Stimulated activated CD8-positive, alpha-beta memory T cell treated with anti-CD3 and anti-CD28 coated beads, Interleukin-7, amount 100 ng/mL, for 48 hours (primary cell): ENCODE results near the gene RFPL3.
"Not testable (repeated sequence)": the region's sequence is repeated elsewhere in the genome, so short reads cannot be mapped to it uniquely, and the experiment has no call there.

Source experiments
- DNase-seq, 2 donors: peaks; one replicate each; pipeline ENCODE4 v3.0.0-alpha.2; 2020; ENCODE audit warnings: low read depth in 1 of 2; ENCODE audit errors: extremely low read depth in 1 of 2

Gene RFPL3

GRCh38 chr22:32352681-32353080 lies 5.0 kb upstream of the RFPL3 start:
- DNase-seq = no peak

- no peak for DNase-seq
These were observed 4.4 kb upstream of the RFPL3 start for GRCh38 chr22:32353292-32353691.

GRCh38 chr22:32353840-32354239 lies 3.8 kb upstream of the RFPL3 start:
- DNase-seq = no peak

GRCh38 chr22:32354360-32355351 lies 3.0 kb upstream of the RFPL3 start:
- no peak for DNase-seq

- no peak for DNase-seq
These were observed 1.9 kb upstream of the RFPL3 start for GRCh38 chr22:32355760-32356159.

GRCh38 chr22:32360096-32360495 lies 2.4 kb downstream of the RFPL3 start:
- not testable (repeated sequence) for DNase-seq

GRCh38 chr22:32361257-32361656 lies 3.6 kb downstream of the RFPL3 start:
- no peak for DNase-seq

GRCh38 chr22:32364210-32364609 lies 6.5 kb downstream of the RFPL3 start:
- DNase-seq = no peak

- no peak for DNase-seq
These were observed 18.2 kb downstream of the RFPL3 start for GRCh38 chr22:32375678-32376450.

- no peak for DNase-seq
These were observed 19.0 kb downstream of the RFPL3 start for GRCh38 chr22:32376681-32377080.

- DNase-seq = peak in 1 of 2 donors; percentile 3
These were observed 21.1 kb downstream of the RFPL3 start for GRCh38 chr22:32378707-32379272.

- no peak for DNase-seq
These were observed 23.3 kb downstream of the RFPL3 start for GRCh38 chr22:32380991-32381390.

- DNase-seq = no peak
These were observed 28.0 kb downstream of the RFPL3 start for GRCh38 chr22:32385681-32386080.

GRCh38 chr22:32389685-32390084 lies 32.0 kb downstream of the RFPL3 start:
- DNase-seq = no peak

- no peak for DNase-seq
These were observed 37.4 kb downstream of the RFPL3 start for GRCh38 chr22:32395107-32395506.

GRCh38 chr22:32396255-32396654 lies 38.6 kb downstream of the RFPL3 start:
- DNase-seq = no peak

- no peak for DNase-seq
These were observed 39.1 kb downstream of the RFPL3 start for GRCh38 chr22:32396746-32397145.

- no peak for DNase-seq
These were observed 43.8 kb downstream of the RFPL3 start for GRCh38 chr22:32401486-32401885.

GRCh38 chr22:32404021-32404420 lies 46.4 kb downstream of the RFPL3 start:
- no peak for DNase-seq

GRCh38 chr22:32407312-32407711 lies 49.6 kb downstream of the RFPL3 start:
- DNase-seq = no peak

- no peak for DNase-seq
These were observed 50.3 kb downstream of the RFPL3 start for GRCh38 chr22:32407936-32408335.
